A549 (cell line): Measurements from ENCODE around the gene EML4.

ENCODE experiments used
- BCL3 ChIP-seq: fragments of >200 bp; sonication (Bioruptor Twin); formaldehyde crosslinking; IDR thresholded peaks from 3 replicates; pipeline ENCODE4 v1.6.1; 2016
- CHD4 ChIP-seq: fragments of 200-600 bp; sonication (generic); IDR thresholded peaks from 2 replicates; pipeline ENCODE4 v1.6.1; 2016; ENCODE audit warnings: antibody characterized with exemption, mild to moderate bottlenecking, borderline replicate concordance
- GATA3 ChIP-seq: IDR thresholded peaks from 2 replicates; pipeline ENCODE4 v1.6.1; 2012; ENCODE audit warnings: borderline replicate concordance
- NFE2L2 ChIP-seq: fragments of 150-350 bp; conservative IDR thresholded peaks from 2 replicates; pipeline ENCODE4 v1.6.1; 2014; ENCODE audit warnings: low read length
- POLR2A ChIP-seq: IDR thresholded peaks from 2 replicates; pipeline ENCODE4 v1.6.1; 2012; ENCODE audit warnings: mild to moderate bottlenecking, low read length
- REST ChIP-seq: fragments of 200-600 bp; sonication (generic); IDR thresholded peaks from 2 replicates; pipeline ENCODE4 v1.6.1; 2016; ENCODE audit warnings: antibody characterized with exemption, mild to moderate bottlenecking, moderate library complexity
- ZFP36 ChIP-seq: fragments of 450-650 bp; IDR thresholded peaks from 2 replicates; pipeline ENCODE4 v1.6.1; 2014; ENCODE audit warnings: borderline replicate concordance; ENCODE audit not compliant: partially characterized antibody
- TF ChIP-seq, protein P1 (sequence below): fragments of >200 bp; sonication (Bioruptor Twin); formaldehyde crosslinking; IDR thresholded peaks from 3 replicates; pipeline ENCODE4 v1.5.1; 2016

- TF ChIP-seq POLR2A: no peak
- TF ChIP-seq BCL3: no peak
- no peak for TF ChIP-seq ZFP36
- TF ChIP-seq, protein P1, sequence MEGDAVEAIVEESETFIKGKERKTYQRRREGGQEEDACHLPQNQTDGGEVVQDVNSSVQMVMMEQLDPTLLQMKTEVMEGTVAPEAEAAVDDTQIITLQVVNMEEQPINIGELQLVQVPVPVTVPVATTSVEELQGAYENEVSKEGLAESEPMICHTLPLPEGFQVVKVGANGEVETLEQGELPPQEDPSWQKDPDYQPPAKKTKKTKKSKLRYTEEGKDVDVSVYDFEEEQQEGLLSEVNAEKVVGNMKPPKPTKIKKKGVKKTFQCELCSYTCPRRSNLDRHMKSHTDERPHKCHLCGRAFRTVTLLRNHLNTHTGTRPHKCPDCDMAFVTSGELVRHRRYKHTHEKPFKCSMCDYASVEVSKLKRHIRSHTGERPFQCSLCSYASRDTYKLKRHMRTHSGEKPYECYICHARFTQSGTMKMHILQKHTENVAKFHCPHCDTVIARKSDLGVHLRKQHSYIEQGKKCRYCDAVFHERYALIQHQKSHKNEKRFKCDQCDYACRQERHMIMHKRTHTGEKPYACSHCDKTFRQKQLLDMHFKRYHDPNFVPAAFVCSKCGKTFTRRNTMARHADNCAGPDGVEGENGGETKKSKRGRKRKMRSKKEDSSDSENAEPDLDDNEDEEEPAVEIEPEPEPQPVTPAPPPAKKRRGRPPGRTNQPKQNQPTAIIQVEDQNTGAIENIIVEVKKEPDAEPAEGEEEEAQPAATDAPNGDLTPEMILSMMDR: no peak
- no peak for TF ChIP-seq GATA3
- no peak for TF ChIP-seq REST
- no peak for TF ChIP-seq CHD4
- TF ChIP-seq NFE2L2: no peak
Measured at GRCh38 chr2:42140496-42140895, 28.7 kb upstream of the EML4 start.
